HepG2 (cell line): ENCODE results near the gene LAG3.

Experiments
- AHR ChIP-seq: IDR thresholded peaks from 2 replicates; pipeline ENCODE4 v1.6.1; 2018; ENCODE audit warnings: missing genetic modification reagents, missing compliant biosample characterization
- CEBPZ ChIP-seq: IDR thresholded peaks from 2 replicates; pipeline ENCODE4 v1.6.1; 2012; ENCODE audit warnings: low read length, improper control_type of control experiment
- CTCF ChIP-seq: sonication (generic); formaldehyde crosslinking; IDR thresholded peaks from 2 replicates; pipeline ENCODE4 v1.5.0; 2020; ENCODE audit warnings: mild to moderate bottlenecking, missing genetic modification reagents, moderate library complexity
- E2F1 ChIP-seq: sonication (generic); formaldehyde crosslinking; IDR thresholded peaks from 2 replicates; pipeline ENCODE4 v1.5.0; 2020; ENCODE audit warnings: missing genetic modification reagents
- FOXA3 ChIP-seq: IDR thresholded peaks from 2 replicates; pipeline ENCODE4 v1.6.1; 2016; ENCODE audit warnings: missing genetic modification reagents, missing compliant biosample characterization
- HOMEZ ChIP-seq: IDR thresholded peaks from 2 replicates; pipeline ENCODE4 v1.6.1; 2016; ENCODE audit warnings: low read depth
- NR2F1 ChIP-seq, 2 experiments: fragments of 450-650 bp in 1 of 2; formaldehyde crosslinking in 1 of 2; IDR thresholded peaks; 2 replicates each; pipeline versions ENCODE4 v1.5.0 to v1.6.1; 2016 to 2020; ENCODE audit warnings: mild to moderate bottlenecking in 1 of 2, missing compliant biosample characterization in 1 of 2, missing genetic modification reagents in 1 of 2, moderate library complexity in 1 of 2
- ZBTB33 ChIP-seq: sonication (generic); formaldehyde crosslinking; IDR thresholded peaks from 2 replicates; pipeline ENCODE4 v1.4.0; 2020; ENCODE audit warnings: missing genetic modification reagents
- ZNF143 ChIP-seq: sonication (generic); formaldehyde crosslinking; IDR thresholded peaks from 2 replicates; pipeline ENCODE4 v1.4.0; 2020; ENCODE audit warnings: missing genetic modification reagents
- ZSCAN29 ChIP-seq: sonication (generic); formaldehyde crosslinking; conservative IDR thresholded peaks from 2 replicates; pipeline ENCODE4 v1.4.0; 2020; ENCODE audit warnings: mild to moderate bottlenecking, missing genetic modification reagents

- TF ChIP-seq HOMEZ (CRISPR knock-in tag) (no peak), CTCF (CRISPR knock-in tag) (no peak), E2F1 (CRISPR knock-in tag) (no peak), ZBTB33 (CRISPR knock-in tag) (no peak), CEBPZ (no peak), FOXA3 (CRISPR knock-in tag) (no peak), NR2F1 (CRISPR knock-in tag; IDR thresholded peaks at IDR 0.05) (no peak), AHR (CRISPR knock-in tag) (no peak), ZSCAN29 (CRISPR knock-in tag) (no peak), ZNF143 (CRISPR knock-in tag) (no peak)
These were observed 24.3 kb downstream of the LAG3 start for GRCh38 chr12:6796576-6796975.
